Kidney (tissue), 14 donors: ENCODE measurements around the gene CNOT6. TPM values are rescaled to one million over a fixed set of nuclear protein-coding genes. Genes with fewer than 3 reads are reported as not detected.

Experiments used
- DNase-seq, 5 donors: peaks; one replicate each; pipeline ENCODE4 v3.0.0-alpha.2; 2013 to 2020
- FAIRE-seq: peaks from 2 replicates; lab custom pipeline; 2012; peaks lifted over from hg19 to GRCh38; lab: Jason Lieb, UNC
- H3K27ac ChIP-seq, 2 donors: one replicate each; pipeline ENCODE4 v1.7.0; 2013; ENCODE audit warnings: low read depth in 2 of 2, low read length in 2 of 2, inconsistent platforms in 1 of 2
- H3K27me3 ChIP-seq: one replicate; pipeline ENCODE4 v1.7.1; 2013; ENCODE audit warnings: low read length, inconsistent platforms; ENCODE audit not compliant: control insufficient read depth, insufficient read depth
- H3K36me3 ChIP-seq, 3 donors: one replicate each; pipeline versions ENCODE4 v1.7.0 to v1.7.1; 2013; ENCODE audit warnings: low read length in 3 of 3, control low read depth in 1 of 3, inconsistent platforms in 1 of 3; ENCODE audit not compliant: insufficient read depth in 3 of 3, control insufficient read depth in 2 of 3
- H3K4me1 ChIP-seq, 3 donors: one replicate each; pipeline versions ENCODE4 v1.7.0 to v1.7.1; 2013; ENCODE audit warnings: low read length in 3 of 3, inconsistent platforms in 1 of 3, low read depth in 1 of 3; ENCODE audit not compliant: control insufficient read depth in 2 of 3, insufficient read depth in 2 of 3
- H3K4me3 ChIP-seq, 3 donors: one replicate each; pipeline versions ENCODE4 v1.7.0 to v1.8.1; 2013; ENCODE audit warnings: low read length in 3 of 3, control low read depth in 1 of 3, inconsistent platforms in 1 of 3
- H3K9ac ChIP-seq, 3 donors: one replicate each; pipeline versions ENCODE4 v1.7.0 to v1.7.1; 2013; ENCODE audit warnings: low read length in 3 of 3, control low read depth in 1 of 3, inconsistent platforms in 1 of 3
- H3K9me3 ChIP-seq, 3 donors: one replicate each; pipeline versions ENCODE4 v1.7.0 to v1.7.1; 2013; ENCODE audit warnings: low read length in 3 of 3, control low read depth in 1 of 3, inconsistent platforms in 1 of 3; ENCODE audit not compliant: control insufficient read depth in 2 of 3, insufficient read depth in 1 of 3
- CTCF ChIP-seq: IDR thresholded peaks from 3 replicates; pipeline ENCODE4 v1.5.1; 2012; ENCODE audit warnings: mild to moderate bottlenecking, moderate library complexity, borderline replicate concordance; ENCODE audit not compliant: insufficient read depth; ENCODE audit errors: extremely low read depth
- intact Hi-C: fragments of 100-400 bp; cut with DNase I; formaldehyde crosslinking; loops from one replicate; pipeline ENCODE4 v1.11.1; 2022
- polyA plus RNA-seq: library from polyadenylated mRNA; stranded (reverse); fragments of 350-450 nt; fragmentation: Illumina TruSeq; extraction: RNeasy Lipid Tissue Mini Kit (QIAGEN cat#74804); gene quantifications from one replicate; pipeline ENCODE4 v1.2.3, GENCODE V29; 2014; ENCODE audit warnings: low read depth, low replicate concordance; ENCODE audit not compliant: insufficient read depth
- total RNA-seq: library from RNA; stranded (reverse); fragmentation: NEBNext Ultra II Directional; extraction: Animal tissue kit (Norgen Biotek cat#: 25700); gene quantifications from one replicate; pipeline ENCODE4 v1.2.1, GENCODE V29; 2021
- donor health status: control.
- donor health status: control.
- donor health status: control.
- donor health status: control.
- donor health status: control.
- donor health status: DM: yes; HTN: yes; CAD: no.
- donor health status: Normal renal cell carcinoma (clear cell type).

Gene CNOT6
- total and polyA plus RNA-seq, 2 donors from 2014 or later, result 5.9 to 25.7 TPM

- TF ChIP-seq CTCF, result no peak
- intact Hi-C loops, result no loop called here
- no peaks in the 10 kb centered on the region for H3K9me3 ChIP-seq
- peaks cover 0 to 2% (median 0%) of the 10 kb centered on the region in 3 donors for H3K4me1 ChIP-seq
- H3K27ac ChIP-seq, result no peak overlapping the region
- H3K9ac ChIP-seq, result no peak overlapping the region
- H3K36me3 ChIP-seq, result no peaks in the 10 kb centered on the region
- H3K27me3 ChIP-seq, result no peaks in the 10 kb centered on the region
- FAIRE-seq, result no peak
- peak in 4 of 5 donors; percentile 61 to 80 (median 72) for DNase-seq
- H3K4me3 ChIP-seq, result no peak overlapping the region
These were observed 124.8 kb downstream of the CNOT6 start for GRCh38 chr5:180618829-180619562.

GRCh38 chr5:180619563-180619915 lies 125.4 kb downstream of the CNOT6 start:
- intact Hi-C loops, result no loop called here
- H3K36me3 ChIP-seq, result no peaks in the 10 kb centered on the region
- H3K9me3 ChIP-seq, result no peaks in the 10 kb centered on the region
- no peak overlapping the region for H3K4me3 ChIP-seq
- DNase-seq (no peak), FAIRE-seq (no peak)
- no peak overlapping the region for H3K27ac ChIP-seq
- no peak for TF ChIP-seq CTCF
- peaks cover 0 to 2% (median 0%) of the 10 kb centered on the region in 3 donors for H3K4me1 ChIP-seq
- no peaks in the 10 kb centered on the region for H3K27me3 ChIP-seq
- H3K9ac ChIP-seq, result no peak overlapping the region

DNA sequence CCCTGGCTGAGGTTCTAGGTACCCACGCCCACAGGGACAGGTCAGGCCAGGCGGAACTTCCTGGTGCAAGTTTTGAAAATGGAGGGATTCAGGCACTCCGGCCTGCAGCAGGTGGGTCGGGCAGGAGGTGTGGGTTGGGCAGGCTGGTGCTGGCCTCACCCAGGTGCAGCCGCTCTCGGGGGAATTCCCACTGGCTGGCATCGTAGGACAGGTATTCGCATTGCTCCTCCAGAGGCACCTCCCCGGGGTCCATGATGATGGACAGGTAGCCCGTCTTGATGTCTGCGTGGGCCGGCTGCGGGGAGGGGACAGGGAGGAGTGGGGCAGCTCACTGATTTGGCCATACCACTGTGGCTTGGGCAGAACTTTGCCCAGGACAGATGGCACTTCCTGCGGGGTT lies 125.8 kb downstream of the CNOT6 start:
- DNase-seq (no peak), FAIRE-seq (no peak)
- H3K36me3 ChIP-seq, result no peaks in the 10 kb centered on the region
- H3K27ac ChIP-seq, result no peak overlapping the region
- H3K9me3 ChIP-seq, result no peaks in the 10 kb centered on the region
- H3K9ac ChIP-seq, result no peak overlapping the region
- no peak for TF ChIP-seq CTCF
- H3K27me3 ChIP-seq, result no peaks in the 10 kb centered on the region
- intact Hi-C loops, result no loop called here
- no peak overlapping the region for H3K4me3 ChIP-seq
- peaks cover 0 to 2% (median 0%) of the 10 kb centered on the region in 3 donors for H3K4me1 ChIP-seq

DNA sequence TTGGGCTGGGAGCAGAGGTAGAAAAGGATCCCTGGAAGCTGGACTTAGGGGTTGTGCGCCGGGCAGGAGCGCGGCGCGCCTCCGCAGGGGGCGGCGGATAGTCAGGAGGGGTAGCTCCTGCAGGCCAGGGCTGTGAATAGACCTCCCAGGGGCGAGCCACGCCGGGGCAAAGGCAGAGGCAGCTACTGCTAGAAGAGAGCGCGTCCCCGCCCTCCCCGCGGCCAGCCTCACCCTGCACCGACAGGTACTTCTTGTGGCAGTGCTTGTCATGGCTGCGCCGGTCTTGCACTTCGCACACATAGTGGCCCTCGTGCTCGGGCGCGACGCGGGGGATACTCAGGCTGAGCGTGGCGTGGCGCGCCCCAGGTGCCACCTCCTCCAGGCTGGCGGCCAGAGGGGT lies 127.1 kb downstream of the CNOT6 start:
- intact Hi-C loops, result no loop called here
- Histone ChIP-seq H3K9me3 (no peaks in the 10 kb centered on the region), H3K4me1 (peaks cover 0 to 2% (median 0%) of the 10 kb centered on the region in 3 donors), H3K27me3 (no peaks in the 10 kb centered on the region), H3K27ac (no peak overlapping the region), H3K4me3 (no peak overlapping the region), H3K36me3 (no peaks in the 10 kb centered on the region), H3K9ac (no peak overlapping the region)
- TF ChIP-seq CTCF, result no peak
- DNase-seq (no peak), FAIRE-seq (no peak)
